BJ (cell line): Measurements from ENCODE around the gene NUP160. TPM values are rescaled to one million over a fixed set of nuclear protein-coding genes. Genes with fewer than 3 reads are reported as not detected.
A peak's percentile ranks its signal among the peaks of the same experiment; 100 is the strongest.
"Not testable (repeated sequence)": the region's sequence is repeated elsewhere in the genome, so short reads cannot be mapped to it uniquely, and the experiment has no call there.

Source experiments
- CTCF ChIA-PET: fragments of 350-600 bp; formaldehyde crosslinking; extraction: SDS; loops from one replicate; lab custom pipeline; 2021; ENCODE audit warnings: antibody characterized with exemption, inconsistent platforms; lab: Yijun Ruan, JAX
- POLR2A ChIA-PET: fragments of 300-600 bp; sonication (Branson Sonifier 250); formaldehyde crosslinking; extraction: SDS; loops from one replicate; lab custom pipeline; 2021; ENCODE audit warnings: antibody characterized with exemption; lab: Charles Lee
- DNase-seq: peaks from one replicate; pipeline ENCODE4 v3.0.0-alpha.2; 2011; ENCODE audit warnings: low read depth
- H3K27me3 ChIP-seq: 2 replicates; pipeline ENCODE4 v1.6.0; 2011; ENCODE audit warnings: low read length; ENCODE audit not compliant: control insufficient read depth, insufficient read depth
- H3K36me3 ChIP-seq: 2 replicates; pipeline ENCODE4 v1.5.1; 2011; ENCODE audit warnings: low read length; ENCODE audit not compliant: control insufficient read depth, insufficient read depth
- H3K4me3 ChIP-seq: 2 replicates; pipeline ENCODE4 v1.5.1; 2011; ENCODE audit warnings: low read depth, mild to moderate bottlenecking, control low read depth, low read length
- CTCF ChIP-seq: IDR thresholded peaks from 2 replicates; pipeline ENCODE4 v1.5.1; 2011; ENCODE audit warnings: low read depth, mild to moderate bottlenecking, control low read depth, inconsistent platforms, low read length, moderate library complexity; ENCODE audit not compliant: insufficient read depth
- polyA plus RNA-seq: library from polyadenylated mRNA; depleted of rRNA; stranded (reverse); fragments of >200 nt; gene quantifications from 2 replicates; pipeline ENCODE4 v1.2.3, GENCODE V29; 2011

The NUP160 gene
- polyA plus RNA-seq, 1 experiment = 13.4 TPM

DNA sequence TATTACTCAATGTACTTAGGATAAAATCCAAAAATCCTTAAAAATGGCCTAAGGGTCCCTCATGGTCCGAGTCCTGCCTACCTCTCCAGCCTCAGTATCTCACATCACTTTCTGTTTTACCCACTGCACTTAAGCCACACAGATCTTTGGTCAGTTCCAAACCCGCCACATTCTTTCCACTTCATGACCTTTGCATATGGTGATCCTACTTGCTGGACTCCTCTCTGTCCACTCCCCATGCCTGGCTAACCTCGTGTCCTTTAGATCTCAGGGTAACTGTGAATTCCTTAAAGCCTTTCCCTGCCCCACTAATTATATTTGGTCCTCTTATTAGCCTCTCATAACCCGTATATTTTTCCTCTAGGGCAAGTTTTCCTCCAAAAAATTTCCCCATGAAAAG lies 1.2 kb downstream of the NUP160 start:
- POLR2A ChIA-PET = no interaction called here
- Histone ChIP-seq H3K4me3 (peak overlapping the region; percentile 78), H3K27me3 (no peaks in the 10 kb centered on the region), H3K36me3 (peaks cover 6% of the 10 kb centered on the region)
- TF ChIP-seq CTCF = no peak
- DNase-seq = no peak
- CTCF ChIA-PET = interaction anchor here (0.7 kb wide), 1 partner anchor 16 kb away, joined by 3 read pairs; no protein-coding TSS in a partner anchor

DNA sequence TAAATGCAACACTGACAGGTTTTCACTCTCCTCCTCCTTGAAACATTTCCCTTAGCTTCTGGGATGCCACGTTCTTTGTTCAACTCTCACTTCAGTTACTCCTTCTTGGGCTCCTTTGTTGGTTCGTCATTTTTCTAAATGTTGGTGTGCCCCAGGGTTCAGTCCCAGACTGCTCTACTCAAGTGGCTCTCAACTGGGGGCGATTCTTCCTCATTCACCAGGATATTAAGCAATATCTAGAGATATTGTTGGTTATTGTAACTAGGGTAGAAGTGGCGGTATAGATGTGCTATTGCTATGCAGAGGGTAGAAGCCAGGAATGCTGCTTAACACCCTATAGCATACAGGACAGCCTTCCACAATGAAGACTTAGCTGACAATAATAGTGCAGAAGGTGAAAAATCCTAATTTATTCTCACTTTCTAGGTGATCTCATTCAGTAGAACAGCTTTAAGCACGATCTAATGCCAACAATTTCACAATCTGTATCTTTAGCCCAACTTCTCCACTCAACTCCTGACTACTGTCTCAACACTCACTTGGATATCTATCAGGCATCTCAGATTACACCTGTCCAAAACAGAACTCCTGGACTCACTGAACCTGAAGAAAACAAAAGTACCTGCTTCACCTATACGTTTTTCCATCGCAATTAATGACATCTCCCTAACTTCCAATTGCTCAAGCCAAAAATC lies 4.6 kb downstream of the NUP160 start:
- no peak for DNase-seq
- Histone ChIP-seq H3K36me3 (peaks cover 10% of the 10 kb centered on the region), H3K4me3 (no peak overlapping the region), H3K27me3 (no peaks in the 10 kb centered on the region)
- TF ChIP-seq CTCF = no peak
- ChIA-PET POLR2A (no interaction called here), CTCF (interaction anchor here (0.9 kb wide), 1 partner anchor 10 kb away, joined by 3 read pairs; no protein-coding TSS in a partner anchor)

DNA sequence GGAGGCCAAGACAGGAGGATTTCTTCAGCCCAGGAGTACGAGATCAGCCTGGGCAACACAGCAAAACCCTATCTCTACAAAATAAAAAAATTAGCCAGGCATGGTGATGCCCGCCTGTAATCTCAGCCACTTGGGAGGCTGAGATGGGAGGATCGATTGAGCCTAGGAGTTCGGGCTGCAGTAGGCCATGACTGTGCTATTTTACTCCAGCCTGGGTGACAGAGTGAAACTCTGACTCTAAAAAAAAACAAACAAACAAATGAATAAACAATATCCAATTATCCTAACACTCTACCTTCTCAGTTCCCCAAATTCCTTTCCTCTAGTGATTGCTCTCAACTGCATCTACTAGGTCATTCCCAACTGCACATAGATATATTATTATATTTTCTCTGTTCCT lies 5.4 kb downstream of the NUP160 start:
- no peak for TF ChIP-seq CTCF
- CTCF ChIA-PET = interaction anchor here (0.9 kb wide), 1 partner anchor 11 kb away, joined by 3 read pairs; no protein-coding TSS in a partner anchor
- no peak for DNase-seq
- no peak overlapping the region for H3K4me3 ChIP-seq
- H3K36me3 ChIP-seq = peaks cover 12% of the 10 kb centered on the region
- POLR2A ChIA-PET = no interaction called here
- H3K27me3 ChIP-seq = no peaks in the 10 kb centered on the region

GRCh38 chr11:47837929-47838328 lies 10.2 kb downstream of the NUP160 start:
- no peaks in the 10 kb centered on the region for H3K27me3 ChIP-seq
- ChIA-PET POLR2A (no interaction called here), CTCF (interaction anchor here (0.5 kb wide), 1 partner anchor 411 kb away, joined by 3 read pairs; no protein-coding TSS in a partner anchor)
- no peak overlapping the region for H3K4me3 ChIP-seq
- DNase-seq = no peak
- H3K36me3 ChIP-seq = peaks cover 25% of the 10 kb centered on the region
- TF ChIP-seq CTCF = no peak

DNA sequence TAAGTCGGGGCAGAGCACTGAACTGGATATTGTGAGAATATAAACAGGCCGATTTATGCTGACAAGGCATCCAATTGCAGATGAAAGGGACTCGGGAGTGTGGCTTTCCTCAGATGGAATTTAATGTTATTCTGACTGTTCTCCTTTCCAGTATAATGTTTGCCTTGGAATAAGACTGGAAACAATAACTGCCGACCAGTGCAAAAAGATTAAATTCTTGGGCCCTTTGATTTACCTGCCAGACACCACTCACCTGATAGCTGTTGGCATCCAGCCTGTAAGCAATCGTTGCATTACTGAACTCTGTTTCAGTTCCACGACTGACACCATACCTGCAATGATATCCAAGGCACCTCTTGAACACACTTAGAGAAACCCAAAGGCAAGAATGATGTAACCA lies 10.9 kb downstream of the NUP160 start:
- CTCF ChIA-PET = no interaction called here
- peaks cover 21% of the 10 kb centered on the region for H3K36me3 ChIP-seq
- TF ChIP-seq CTCF = no peak

DNA sequence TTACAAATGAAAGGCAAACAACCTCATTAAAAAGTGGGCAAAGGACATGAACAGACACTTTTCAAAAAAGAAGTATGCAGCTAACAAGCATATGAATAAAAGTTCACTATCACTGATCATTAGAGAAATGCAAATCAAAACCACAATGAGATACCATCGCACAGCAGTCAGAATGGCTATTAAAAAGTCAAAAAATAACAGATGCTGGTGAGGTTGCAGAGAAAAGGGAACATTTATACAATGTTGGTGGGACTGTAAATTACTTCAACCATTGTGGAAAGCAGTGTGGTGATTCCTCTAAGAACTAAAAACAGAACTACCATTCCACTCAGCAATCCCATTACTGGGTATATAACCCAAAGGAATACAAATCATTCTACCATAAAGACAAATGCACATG lies 18.1 kb downstream of the NUP160 start:
- H3K4me3 ChIP-seq, POLR2A ChIA-PET, CTCF ChIA-PET, H3K36me3 ChIP-seq, DNase-seq, H3K27me3 ChIP-seq: not testable (repeated sequence)

More for the DNA sequence above, 10.9 kb downstream of the NUP160 start:
- Histone ChIP-seq H3K27me3 (no peaks in the 10 kb centered on the region), H3K4me3 (no peak overlapping the region)
- POLR2A ChIA-PET = no interaction called here
- no peak for DNase-seq
